Measurements from ENCODE around the gene MRPL42. TPM values are rescaled to one million over a fixed set of nuclear protein-coding genes. Genes with fewer than 3 reads are reported as not detected.

Gene MRPL42
- total and polyA plus RNA-seq, 10 donors = 17.9 to 56.8 (median 44.2) TPM

GRCh38 chr12:93460003-93460402 lies 7.3 kb upstream of the MRPL42 start:
- Histone ChIP-seq H3K27ac (no peak overlapping the region), H3K4me3 (no peak overlapping the region), H3K36me3 (no peaks in the 10 kb centered on the region), H3K9me3 (no peaks in the 10 kb centered on the region), H3K27me3 (replicated peaks in 1 of 7) (no peaks in the 10 kb centered on the region), H3K4me1 (peaks cover 0 to 17% (median 3%) of the 10 kb centered on the region in 6 donors)
- intact Hi-C loops (cut with DNase I; ENCODE audit: low total_unique reads) = no loop called here
- 49 to 80% (median 60%) methylated on average over 6 of the region's 6 CpGs for WGBS, 5 donors
- TF ChIP-seq CTCF (IDR thresholded peaks at IDR 0.05 in 8 of 11, conservative IDR thresholded peaks at IDR 0.05 in 3 of 11) = no peak
- no peak for TF ChIP-seq POLR2A (IDR thresholded peaks at IDR 0.05)
- no peak for TF ChIP-seq POLR2AphosphoS5 (IDR thresholded peaks at IDR 0.05)
- DNase-seq = no peak

DNA sequence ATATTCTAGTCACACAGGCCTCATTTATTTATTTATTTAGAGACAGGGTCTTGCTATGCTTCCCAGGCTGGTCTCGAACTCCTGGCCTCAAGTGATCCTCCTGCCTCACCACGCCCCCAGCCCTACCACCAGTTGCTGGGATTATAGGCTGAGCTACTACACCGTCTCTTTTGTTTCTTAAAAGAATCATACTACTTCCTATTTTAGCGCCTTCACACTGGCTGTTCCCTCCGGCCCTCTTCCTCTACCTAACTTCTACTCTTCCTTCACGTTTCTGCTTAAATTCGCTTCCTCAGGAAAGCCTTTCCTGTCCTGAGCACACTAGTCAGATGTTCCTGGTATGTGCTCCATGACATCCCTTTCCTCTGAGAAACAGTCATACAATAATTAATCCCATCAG lies 6.4 kb upstream of the MRPL42 start:
- intact Hi-C loops (cut with DNase I; ENCODE audit: low total_unique reads) = no loop called here
- Histone ChIP-seq H3K36me3 (no peaks in the 10 kb centered on the region), H3K4me1 (peaks cover 0 to 17% (median 3%) of the 10 kb centered on the region in 6 donors), H3K4me3 (no peak overlapping the region), H3K27ac (no peak overlapping the region), H3K9me3 (no peaks in the 10 kb centered on the region), H3K27me3 (replicated peaks in 1 of 7) (no peaks in the 10 kb centered on the region)
- TF ChIP-seq POLR2AphosphoS5 (IDR thresholded peaks at IDR 0.05) (no peak), CTCF (IDR thresholded peaks at IDR 0.05 in 8 of 11, conservative IDR thresholded peaks at IDR 0.05 in 3 of 11) (no peak), POLR2A (IDR thresholded peaks at IDR 0.05) (no peak)
- 38 to 66% (median 55%) methylated on average over 7 of the region's 7 CpGs for WGBS, 5 donors
- DNase-seq = no peak

DNA sequence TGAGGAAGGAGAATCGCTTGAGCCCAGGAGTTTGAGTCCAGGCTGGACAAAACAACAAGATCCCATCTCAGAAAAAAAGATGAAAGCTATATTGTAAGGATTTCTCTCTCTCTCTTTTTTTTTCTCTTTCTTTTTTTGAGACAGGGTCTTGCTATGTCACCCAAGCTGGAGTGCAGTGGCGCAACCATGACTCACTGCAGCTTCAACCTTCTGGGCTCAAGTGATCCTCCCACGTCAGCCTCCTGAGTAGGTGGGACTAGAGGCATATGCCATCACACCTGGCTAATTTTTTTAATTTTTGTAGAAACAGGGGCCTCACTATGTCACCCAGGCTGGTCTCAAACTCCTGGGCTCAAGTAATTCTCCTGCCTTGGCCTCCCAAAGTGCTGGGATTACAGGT lies 5.8 kb upstream of the MRPL42 start:
- intact Hi-C loops (cut with DNase I; ENCODE audit: low total_unique reads) = no loop called here

GRCh38 chr12:93465841-93466240 lies 1.5 kb upstream of the MRPL42 start:
- H3K4me1 ChIP-seq = peaks cover 8 to 40% (median 28%) of the 10 kb centered on the region in 6 donors
- no peak for DNase-seq
- H3K4me3 ChIP-seq = no peak overlapping the region
- H3K27ac ChIP-seq = no peak overlapping the region
- intact Hi-C loops (cut with DNase I; ENCODE audit: low total_unique reads) = no loop called here
- 91 to 97% (median 95%) methylated on average over 5 of the region's 5 CpGs for WGBS, 5 donors
- no peaks in the 10 kb centered on the region for H3K9me3 ChIP-seq
- no peaks in the 10 kb centered on the region for H3K27me3 ChIP-seq (replicated peaks in 1 of 7)
- no peak for TF ChIP-seq POLR2AphosphoS5 (IDR thresholded peaks at IDR 0.05)
- no peak for TF ChIP-seq CTCF (IDR thresholded peaks at IDR 0.05 in 8 of 11, conservative IDR thresholded peaks at IDR 0.05 in 3 of 11)
- no peak for TF ChIP-seq POLR2A (IDR thresholded peaks at IDR 0.05)
- H3K36me3 ChIP-seq = peaks cover 0 to 16% (median 4%) of the 10 kb centered on the region in 6 donors

More for the DNA sequence above, 5.8 kb upstream of the MRPL42 start:
- H3K4me3 ChIP-seq = no peak overlapping the region
- TF ChIP-seq CTCF (IDR thresholded peaks at IDR 0.05 in 8 of 11, conservative IDR thresholded peaks at IDR 0.05 in 3 of 11) = no peak
- no peak for TF ChIP-seq POLR2AphosphoS5 (IDR thresholded peaks at IDR 0.05)
- TF ChIP-seq POLR2A (IDR thresholded peaks at IDR 0.05) = no peak
- DNase-seq = no peak
- no peak overlapping the region for H3K27ac ChIP-seq
- peaks cover 0 to 17% (median 3%) of the 10 kb centered on the region in 6 donors for H3K4me1 ChIP-seq
- H3K9me3 ChIP-seq = no peaks in the 10 kb centered on the region
- H3K27me3 ChIP-seq (replicated peaks in 1 of 7) = no peaks in the 10 kb centered on the region
- no peaks in the 10 kb centered on the region for H3K36me3 ChIP-seq
- WGBS, 5 donors = 70 to 94% (median 83%) methylated on average over 3 of the region's 3 CpGs
